K562 (cell line): ENCODE measurements around the gene KLHL41. TPM values are rescaled to one million over a fixed set of nuclear protein-coding genes. Genes with fewer than 3 reads are reported as not detected.
A peak's percentile ranks its signal among the peaks of the same experiment; 100 is the strongest.

Source experiments
- CBFA2T3 ChIP-seq: fragments of 450-650 bp; IDR thresholded peaks from 2 replicates; pipeline ENCODE4 v1.6.1; 2017
- CGGBP1 ChIP-seq: fragments of 250-450 bp; sonication (Bioruptor Pico); IDR thresholded peaks from 2 replicates; pipeline ENCODE4 v1.9.0; 2021; ENCODE audit warnings: mild to moderate bottlenecking
- CXXC5 ChIP-seq: fragments of 250-450 bp; sonication (Bioruptor Pico); IDR thresholded peaks from 2 replicates; pipeline ENCODE4 v1.8.0; 2022; ENCODE audit warnings: inconsistent platforms, mild to moderate bottlenecking, moderate library complexity
- DPF2 ChIP-seq: fragments of 450-650 bp; IDR thresholded peaks from 2 replicates; pipeline ENCODE4 v1.6.1; 2016
- EGR1 ChIP-seq: fragments of 450-650 bp; conservative IDR thresholded peaks from 2 replicates; pipeline ENCODE4 v1.6.1; 2017; ENCODE audit warnings: mild to moderate bottlenecking
- ETV6 ChIP-seq, 3 experiments: fragments of 150-350 bp in 1 of 3; sonication (generic) in 1 of 3; formaldehyde crosslinking in 1 of 3; IDR thresholded peaks; 2 replicates each; pipeline versions ENCODE4 v1.6.1 to v1.8.0; 2014 to 2022; ENCODE audit warnings: borderline replicate concordance in 2 of 3, low read depth in 2 of 3, antibody characterized with exemption in 1 of 3, low read length in 1 of 3, mild to moderate bottlenecking in 1 of 3, missing genetic modification reagents in 1 of 3
- FOXM1 ChIP-seq, 2 experiments: fragments of 450-650 bp in 1 of 2; sonication (generic) in 1 of 2; formaldehyde crosslinking in 1 of 2; IDR thresholded peaks; 2 replicates each; pipeline versions ENCODE4 v1.6.1 to v1.9.0; 2017 to 2022; ENCODE audit warnings: low read depth in 2 of 2, mild to moderate bottlenecking in 2 of 2, missing genetic modification reagents in 1 of 2, moderate library complexity in 1 of 2
- GABPB1 ChIP-seq: sonication (generic); formaldehyde crosslinking; IDR thresholded peaks from 2 replicates; pipeline ENCODE4 v1.8.0; 2022; ENCODE audit warnings: mild to moderate bottlenecking, missing genetic modification reagents
- ILK ChIP-seq: fragments of 450-650 bp; IDR thresholded peaks from 2 replicates; pipeline ENCODE4 v1.6.1; 2016; ENCODE audit warnings: missing genetic modification characterization, low read depth, mild to moderate bottlenecking, missing compliant biosample characterization, moderate library complexity, borderline replicate concordance
- NFIC ChIP-seq: fragments of 450-650 bp; IDR thresholded peaks from 2 replicates; pipeline ENCODE4 v1.6.1; 2017; ENCODE audit warnings: mild to moderate bottlenecking, inconsistent platforms
- NFYB ChIP-seq: IDR thresholded peaks from 2 replicates; pipeline ENCODE4 v1.6.1; 2011; ENCODE audit warnings: mild to moderate bottlenecking, moderate library complexity; ENCODE audit not compliant: insufficient read length; ENCODE audit errors: extremely low read depth
- SRSF9 ChIP-seq: fragments of 200-400 bp; formaldehyde crosslinking; IDR thresholded peaks from 2 replicates; pipeline ENCODE4 v1.6.1; 2017; ENCODE audit warnings: low read depth, low read length, borderline replicate concordance
- TCF7 ChIP-seq: sonication (generic); IDR thresholded peaks from 2 replicates; pipeline ENCODE4 v1.6.1; 2016; ENCODE audit warnings: antibody characterized with exemption, borderline replicate concordance
- TCF7L2 ChIP-seq: fragments of 150-350 bp; IDR thresholded peaks from 2 replicates; pipeline ENCODE4 v1.6.1; 2016; ENCODE audit warnings: low read depth, mild to moderate bottlenecking, low read length, moderate library complexity
- TCFL5 ChIP-seq: fragments of 250-450 bp; sonication (Bioruptor Pico); conservative IDR thresholded peaks from 2 replicates; pipeline ENCODE4 v1.6.1; 2021; ENCODE audit warnings: mild to moderate bottlenecking, moderate library complexity, matching md5 sums
- ZNF354B ChIP-seq: fragments of 250-450 bp; sonication (Bioruptor Pico); IDR thresholded peaks from 2 replicates; pipeline ENCODE4 v1.4.0; 2020
- ZNF830 ChIP-seq: fragments of 250-450 bp; sonication (Bioruptor Pico); IDR thresholded peaks from 2 replicates; pipeline ENCODE4 v1.5.0; 2021; ENCODE audit warnings: mild to moderate bottlenecking
- polyA plus RNA-seq, 8 experiments: library from polyadenylated mRNA; depleted of rRNA in 4 of 8; stranded (reverse) in 5 of 8; unstranded in 3 of 8; fragments of >200 nt; fragmentation: Nextera tagmentation in 2 of 8; fragmentation: Illumina TruSeq in 1 of 8; extraction: Ambion mirVana in 2 of 8; extraction: Trizol in 1 of 8; gene quantifications; 2 replicates each; pipeline versions ENCODE4 v1.2.1 to v1.2.3, GENCODE V29; 2011 to 2014; ENCODE audit warnings: inconsistent platforms in 1 of 8, missing spikeins in 1 of 8
- total RNA-seq, 7 experiments: library from RNA; depleted of rRNA in 6 of 7; stranded (reverse); fragments of >200 nt in 6 of 7; fragmentation: Illumina TruSeq in 2 of 7; extraction: Trizol in 2 of 7; gene quantifications; 2 replicates each; pipeline versions ENCODE4 v1.2.1 to v1.2.3, GENCODE V29; 2011 to 2021; ENCODE audit warnings: low replicate concordance in 1 of 7
- TF ChIP-seq, protein P1 (sequence below): fragments of 250-450 bp; sonication (Bioruptor Pico); IDR thresholded peaks from 2 replicates; pipeline ENCODE4 v1.4.0; 2020; ENCODE audit warnings: mild to moderate bottlenecking
- TF ChIP-seq, protein P2 (sequence below), 2 experiments: fragments of 250-450 bp in 1 of 2; fragments of 450-650 bp in 1 of 2; sonication (Bioruptor Pico) in 1 of 2; IDR thresholded peaks; 2 replicates each; pipeline versions ENCODE4 v1.6.1 to v1.8.0; 2016 to 2021; ENCODE audit warnings: mild to moderate bottlenecking in 2 of 2, moderate library complexity in 2 of 2, missing compliant biosample characterization in 1 of 2, missing genetic modification characterization in 1 of 2
- TF ChIP-seq, protein P3 (sequence below): sonication (generic); formaldehyde crosslinking; IDR thresholded peaks from 2 replicates; pipeline ENCODE4 v1.9.0; 2022; ENCODE audit warnings: mild to moderate bottlenecking, missing genetic modification reagents

The KLHL41 gene
- total and polyA plus RNA-seq, 9 of the 15 experiments (the other 6 are each of a cell fraction or from before 2014, with no cell fraction given): 0.05 to 1.5 (median 0.09) TPM

DNA sequence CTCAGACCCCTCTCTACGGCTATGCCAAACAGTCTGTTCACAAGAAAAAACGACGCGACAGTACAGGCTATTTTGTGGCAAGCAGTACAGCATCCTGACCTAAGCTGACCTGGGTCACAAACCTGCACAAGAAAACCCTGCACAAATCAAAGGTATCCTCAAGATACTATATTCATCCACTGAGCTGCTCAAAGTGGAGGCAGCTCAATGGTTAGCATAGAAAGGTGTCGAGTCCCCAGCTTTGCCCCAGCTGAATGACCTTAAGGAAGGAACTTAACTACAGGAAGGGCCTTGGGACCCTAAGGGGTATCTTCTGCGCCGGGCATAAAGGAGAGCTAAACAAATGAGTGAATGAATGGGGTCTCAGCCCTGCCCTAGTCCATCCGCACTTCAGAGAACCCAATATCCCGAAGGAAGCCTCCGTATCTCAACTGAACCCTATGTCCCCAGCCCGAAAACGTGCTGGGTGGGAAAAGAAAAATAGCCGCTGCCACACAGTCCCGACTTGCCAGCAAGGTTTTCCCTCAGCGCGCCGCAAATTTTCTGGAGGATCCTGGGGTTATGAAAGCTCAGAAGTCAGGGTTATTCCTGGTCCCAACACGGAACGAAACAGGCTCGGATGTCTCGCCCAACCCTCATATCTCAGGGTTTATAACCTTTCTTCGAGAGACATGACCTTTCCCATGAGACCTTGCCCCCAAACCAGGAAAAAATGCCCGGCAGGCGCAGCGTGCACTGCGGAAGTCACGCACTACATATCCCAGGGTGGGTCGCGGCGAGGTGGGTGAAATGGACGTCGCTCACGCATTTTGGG is 63.9 kb downstream of the KLHL41 start, which contains the start of gene FASTKD1 (continued):
- peak; percentile 99 for TF ChIP-seq CXXC5
- no peak for TF ChIP-seq SRSF9
- TF ChIP-seq NFYB: no peak
- no peak for TF ChIP-seq CBFA2T3
- TF ChIP-seq, protein P1, sequence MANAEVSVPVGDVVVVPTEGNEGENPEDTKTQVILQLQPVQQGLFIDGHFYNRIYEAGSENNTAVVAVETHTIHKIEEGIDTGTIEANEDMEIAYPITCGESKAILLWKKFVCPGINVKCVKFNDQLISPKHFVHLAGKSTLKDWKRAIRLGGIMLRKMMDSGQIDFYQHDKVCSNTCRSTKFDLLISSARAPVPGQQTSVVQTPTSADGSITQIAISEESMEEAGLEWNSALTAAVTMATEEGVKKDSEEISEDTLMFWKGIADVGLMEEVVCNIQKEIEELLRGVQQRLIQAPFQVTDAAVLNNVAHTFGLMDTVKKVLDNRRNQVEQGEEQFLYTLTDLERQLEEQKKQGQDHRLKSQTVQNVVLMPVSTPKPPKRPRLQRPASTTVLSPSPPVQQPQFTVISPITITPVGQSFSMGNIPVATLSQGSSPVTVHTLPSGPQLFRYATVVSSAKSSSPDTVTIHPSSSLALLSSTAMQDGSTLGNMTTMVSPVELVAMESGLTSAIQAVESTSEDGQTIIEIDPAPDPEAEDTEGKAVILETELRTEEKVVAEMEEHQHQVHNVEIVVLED (CRISPR knock-in tag): peak; percentile 99
- no peak for TF ChIP-seq NFIC
- TF ChIP-seq TCF7: no peak
- no peak for TF ChIP-seq TCFL5 (CRISPR knock-in tag)
- TF ChIP-seq ILK: no peak
- no peak for TF ChIP-seq DPF2
- TF ChIP-seq, protein P2, sequence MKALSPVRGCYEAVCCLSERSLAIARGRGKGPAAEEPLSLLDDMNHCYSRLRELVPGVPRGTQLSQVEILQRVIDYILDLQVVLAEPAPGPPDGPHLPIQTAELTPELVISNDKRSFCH (CRISPR knock-in tag; IDR thresholded peaks at IDR 0.05): no peak
- TF ChIP-seq, protein P2 (tag; IDR thresholded peaks at IDR 0.05): peak; percentile 86
- TF ChIP-seq FOXM1 (IDR thresholded peaks at IDR 0.05; ENCODE audit: low read depth): peak; percentile 50
- no peak for TF ChIP-seq FOXM1 (CRISPR knock-in tag; IDR thresholded peaks at IDR 0.05; ENCODE audit: low read depth)
- no peak for TF ChIP-seq ZNF830
- peak; percentile 61; the same call in 1 of the 2 replicates for TF ChIP-seq TCF7L2
- no peak for TF ChIP-seq CGGBP1 (CRISPR knock-in tag)
- no peak for TF ChIP-seq ZNF354B (CRISPR knock-in tag)
- peak; percentile 86; the same call in 1 of the 2 replicates for TF ChIP-seq GABPB1
- TF ChIP-seq EGR1: peak; percentile 92
- no peak for TF ChIP-seq ETV6 (IDR thresholded peaks at IDR 0.05; ENCODE audit: borderline replicate concordance in 1 of 2, low read depth in 2 of 2, low read length in 1 of 2)
- TF ChIP-seq ETV6 (CRISPR knock-in tag; IDR thresholded peaks at IDR 0.05; ENCODE audit: borderline replicate concordance): no peak
- TF ChIP-seq, protein P3, sequence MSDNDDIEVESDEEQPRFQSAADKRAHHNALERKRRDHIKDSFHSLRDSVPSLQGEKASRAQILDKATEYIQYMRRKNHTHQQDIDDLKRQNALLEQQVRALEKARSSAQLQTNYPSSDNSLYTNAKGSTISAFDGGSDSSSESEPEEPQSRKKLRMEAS (CRISPR knock-in tag): peak; percentile 82
